SK-N-DZ (cell line): Measurements from ENCODE around the gene KRTAP5-2.

Experiments
- DNase-seq: peaks from one replicate; pipeline ENCODE4 v3.0.0-alpha.2; 2015; ENCODE audit warnings: low spot score

KRTAP5-2 gene

GRCh38 chr11:1556278-1556902 lies 41.7 kb downstream of the KRTAP5-2 start:
- DNase-seq, result no peak

DNA sequence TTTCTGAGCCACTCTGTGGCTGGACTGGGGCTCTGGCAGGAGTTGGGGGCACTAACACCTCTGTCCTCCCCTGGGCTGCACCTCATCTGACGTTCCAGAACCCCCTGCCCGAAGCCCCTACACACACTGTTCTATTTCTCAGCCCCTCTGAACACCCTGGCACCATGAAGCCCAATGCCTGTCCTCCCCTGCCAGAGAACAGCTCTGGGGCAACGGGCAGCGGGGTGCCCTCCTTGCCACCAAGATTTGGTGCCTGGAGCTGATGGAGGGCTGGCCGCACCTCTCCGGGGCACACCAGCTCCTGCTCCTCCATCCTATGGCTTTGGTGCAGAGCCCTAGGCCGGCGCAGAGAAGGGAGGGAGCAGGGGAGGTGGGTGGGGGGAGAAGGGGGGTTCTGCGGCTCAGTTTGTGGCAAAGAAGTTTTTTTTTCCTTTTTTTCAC lies 42.4 kb downstream of the KRTAP5-2 start:
- no peak for DNase-seq

GRCh38 chr11:1554981-1555712 lies 42.9 kb downstream of the KRTAP5-2 start:
- DNase-seq, result no peak

DNA sequence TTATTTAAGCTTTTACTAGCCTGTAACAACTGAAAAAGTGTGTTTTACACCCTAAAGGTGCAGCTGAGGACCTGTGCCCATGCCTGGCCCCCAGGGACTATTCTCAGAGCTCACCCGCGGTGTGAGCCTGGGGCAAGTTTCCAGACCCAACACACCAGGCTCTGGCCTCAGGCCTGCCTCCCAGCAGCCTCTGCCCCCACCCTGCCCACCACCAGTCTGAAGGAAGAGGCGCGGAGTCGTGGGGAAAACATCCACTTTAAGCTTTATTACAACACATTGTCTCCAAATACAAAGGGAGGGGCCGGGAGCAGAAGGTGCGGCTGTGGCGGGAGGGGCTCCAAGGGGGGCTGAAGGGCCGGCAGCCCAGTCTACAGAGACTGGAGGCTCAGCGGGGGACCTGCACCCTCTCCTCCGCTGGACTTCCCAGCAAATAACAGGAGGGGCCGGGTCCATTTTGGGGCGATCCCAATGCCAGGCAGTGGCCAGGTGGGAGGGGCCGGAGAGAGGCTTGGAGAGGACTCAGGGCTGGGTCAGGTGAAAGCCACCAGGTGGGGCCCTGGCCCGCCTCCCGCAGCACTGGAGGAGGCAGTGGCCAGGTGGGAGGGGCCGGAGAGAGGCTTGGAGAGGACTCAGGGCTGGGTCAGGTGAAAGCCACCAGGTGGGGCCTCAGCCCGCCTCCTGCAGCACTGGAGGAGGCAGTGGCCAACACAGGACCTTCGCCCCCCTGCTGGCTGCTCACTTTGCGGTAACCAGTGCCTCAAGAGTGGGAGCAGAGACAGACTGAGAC lies 44.1 kb downstream of the KRTAP5-2 start:
- no peak for DNase-seq

GRCh38 chr11:1549338-1550330 lies 48.5 kb downstream of the KRTAP5-2 start:
- peak; percentile 83 for DNase-seq

DNA sequence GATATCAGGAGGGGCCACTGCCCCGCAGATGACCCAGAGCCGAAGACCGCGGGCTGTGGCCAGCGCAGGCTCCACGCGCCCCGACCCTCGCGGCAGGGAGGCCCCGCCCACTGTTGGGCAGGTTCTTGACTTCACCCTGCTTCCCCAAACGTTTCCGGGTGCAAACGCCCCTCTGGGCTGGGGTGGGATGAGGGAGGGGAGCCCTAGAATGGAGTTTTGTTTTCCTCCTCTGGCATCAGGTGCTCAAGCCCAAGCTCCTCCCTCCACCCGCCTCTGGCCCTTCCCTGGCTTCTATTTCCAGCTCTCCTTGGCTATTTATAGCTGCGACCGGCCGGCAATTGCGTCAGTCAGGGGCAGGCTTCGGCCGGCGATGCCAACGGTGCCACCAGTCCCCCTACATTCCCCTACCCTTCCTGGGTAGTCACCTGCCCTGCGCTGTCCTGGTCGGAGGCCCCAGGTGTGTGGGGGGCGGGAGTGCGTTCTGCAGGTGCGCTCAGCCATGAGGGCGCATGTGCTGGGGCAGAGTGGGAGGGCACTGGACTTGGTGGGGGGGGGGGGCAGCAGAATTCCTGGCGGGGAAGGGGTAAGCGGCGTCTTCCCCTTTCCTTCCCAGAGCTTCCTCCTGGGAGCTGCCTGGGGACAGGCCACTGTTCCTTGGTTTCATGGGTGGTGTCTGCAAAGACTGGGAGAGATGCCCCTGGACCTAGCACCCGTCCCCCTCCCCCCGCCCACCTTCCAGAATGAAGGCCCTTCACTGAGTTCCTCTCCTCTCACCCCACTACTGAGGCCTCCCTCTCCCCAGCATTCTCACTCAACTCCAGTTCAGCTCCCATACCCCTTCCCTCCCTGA lies 49.6 kb downstream of the KRTAP5-2 start:
- no peak for DNase-seq

DNA sequence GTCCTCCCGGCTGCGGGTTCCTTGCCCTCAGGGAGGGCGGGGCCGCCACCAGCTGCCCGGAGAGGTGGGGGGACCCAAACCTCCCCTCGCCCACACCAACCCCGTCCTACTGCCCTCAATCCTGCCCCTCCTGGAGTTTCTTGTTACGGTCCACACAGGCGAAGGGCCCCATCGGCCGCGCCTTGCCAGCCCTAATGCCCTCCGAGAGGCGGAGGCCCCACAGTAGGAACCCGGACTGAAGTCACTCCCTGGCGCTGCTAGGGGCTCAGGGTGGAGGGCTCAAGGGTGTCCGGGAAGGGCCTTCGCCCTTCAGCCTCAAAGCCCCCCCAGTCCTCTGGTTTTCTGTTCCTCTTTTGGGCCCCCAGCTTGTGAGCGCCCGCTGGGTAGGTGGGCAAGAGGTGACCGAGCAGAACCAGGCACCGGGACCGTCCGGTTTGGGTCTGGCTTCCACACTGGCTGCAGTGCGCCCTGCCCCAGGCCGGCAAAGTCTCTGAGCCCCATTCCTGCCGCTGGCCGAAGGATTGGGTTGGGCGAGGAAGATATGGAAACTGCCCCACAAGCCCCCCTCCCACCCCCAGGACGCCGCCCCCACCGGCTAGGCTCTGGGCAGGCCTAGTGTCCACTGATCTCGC lies 50.5 kb downstream of the KRTAP5-2 start:
- DNase-seq, result no peak
